ENCODE measurements around the gene PITPNB. TPM values are rescaled to one million over a fixed set of nuclear protein-coding genes. Genes with fewer than 3 reads are reported as not detected.

The PITPNB gene
- total RNA-seq, 1 donor from 2014 or later: 74.4 TPM

DNA sequence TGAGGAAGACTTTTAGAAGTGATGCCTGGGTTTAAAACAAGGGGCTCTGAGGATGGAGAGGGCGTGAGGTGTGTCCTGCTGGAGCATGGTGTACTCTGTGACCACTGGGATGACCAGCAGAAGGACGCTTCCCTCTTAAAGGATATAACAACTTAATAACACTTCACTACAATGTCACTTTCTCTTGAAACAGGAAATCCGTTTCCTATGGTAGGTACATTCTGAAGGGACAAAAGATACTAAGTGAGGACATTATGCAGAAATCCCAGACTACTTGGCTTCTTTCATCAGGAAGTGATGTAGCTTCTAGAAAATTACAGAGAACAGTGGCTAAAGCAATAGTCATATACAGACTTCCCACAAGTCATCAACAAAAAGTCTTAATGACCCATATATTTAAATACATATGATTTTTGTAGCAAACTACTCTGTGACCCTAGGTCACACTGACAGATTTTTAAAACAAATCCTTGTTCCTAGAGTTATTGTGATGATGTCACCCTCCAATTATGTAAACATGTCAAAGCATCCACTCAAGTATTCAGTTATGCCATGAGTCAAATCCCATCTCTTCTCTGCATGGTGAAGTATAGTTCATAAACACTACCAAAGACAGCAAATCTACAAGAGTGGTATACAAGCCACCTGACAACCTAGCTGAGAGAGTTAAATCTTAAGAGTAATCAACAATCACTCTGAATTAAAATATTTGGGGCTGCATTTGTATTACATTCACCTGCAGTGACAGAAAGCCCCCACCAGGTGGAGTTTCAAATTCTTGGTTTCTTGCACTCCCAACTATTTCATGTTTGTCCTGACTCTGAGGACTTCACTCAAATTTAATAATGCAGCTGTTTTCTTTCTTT lies 32.8 kb downstream of the PITPNB start:
- Mint-ChIP-seq H3K36me3 (ENCODE audit: insufficient read depth) (peaks cover 7% of the 10 kb centered on the region), H3K27ac (no peak overlapping the region), H3K27me3 (no peaks in the 10 kb centered on the region), H3K9me3 (ENCODE audit: low read depth) (no peaks in the 10 kb centered on the region), H3K4me3 (ENCODE audit: low read depth) (no peak overlapping the region), H3K4me1 (ENCODE audit: low read depth) (peaks cover 9% of the 10 kb centered on the region)
- TF ChIP-seq, protein P1, sequence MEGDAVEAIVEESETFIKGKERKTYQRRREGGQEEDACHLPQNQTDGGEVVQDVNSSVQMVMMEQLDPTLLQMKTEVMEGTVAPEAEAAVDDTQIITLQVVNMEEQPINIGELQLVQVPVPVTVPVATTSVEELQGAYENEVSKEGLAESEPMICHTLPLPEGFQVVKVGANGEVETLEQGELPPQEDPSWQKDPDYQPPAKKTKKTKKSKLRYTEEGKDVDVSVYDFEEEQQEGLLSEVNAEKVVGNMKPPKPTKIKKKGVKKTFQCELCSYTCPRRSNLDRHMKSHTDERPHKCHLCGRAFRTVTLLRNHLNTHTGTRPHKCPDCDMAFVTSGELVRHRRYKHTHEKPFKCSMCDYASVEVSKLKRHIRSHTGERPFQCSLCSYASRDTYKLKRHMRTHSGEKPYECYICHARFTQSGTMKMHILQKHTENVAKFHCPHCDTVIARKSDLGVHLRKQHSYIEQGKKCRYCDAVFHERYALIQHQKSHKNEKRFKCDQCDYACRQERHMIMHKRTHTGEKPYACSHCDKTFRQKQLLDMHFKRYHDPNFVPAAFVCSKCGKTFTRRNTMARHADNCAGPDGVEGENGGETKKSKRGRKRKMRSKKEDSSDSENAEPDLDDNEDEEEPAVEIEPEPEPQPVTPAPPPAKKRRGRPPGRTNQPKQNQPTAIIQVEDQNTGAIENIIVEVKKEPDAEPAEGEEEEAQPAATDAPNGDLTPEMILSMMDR (IDR thresholded peaks at IDR 0.05; ENCODE audit: unreplicated experiment): peak; percentile 83
- DNase-seq (ENCODE audit: low spot score, unreplicated experiment): no peak

DNA sequence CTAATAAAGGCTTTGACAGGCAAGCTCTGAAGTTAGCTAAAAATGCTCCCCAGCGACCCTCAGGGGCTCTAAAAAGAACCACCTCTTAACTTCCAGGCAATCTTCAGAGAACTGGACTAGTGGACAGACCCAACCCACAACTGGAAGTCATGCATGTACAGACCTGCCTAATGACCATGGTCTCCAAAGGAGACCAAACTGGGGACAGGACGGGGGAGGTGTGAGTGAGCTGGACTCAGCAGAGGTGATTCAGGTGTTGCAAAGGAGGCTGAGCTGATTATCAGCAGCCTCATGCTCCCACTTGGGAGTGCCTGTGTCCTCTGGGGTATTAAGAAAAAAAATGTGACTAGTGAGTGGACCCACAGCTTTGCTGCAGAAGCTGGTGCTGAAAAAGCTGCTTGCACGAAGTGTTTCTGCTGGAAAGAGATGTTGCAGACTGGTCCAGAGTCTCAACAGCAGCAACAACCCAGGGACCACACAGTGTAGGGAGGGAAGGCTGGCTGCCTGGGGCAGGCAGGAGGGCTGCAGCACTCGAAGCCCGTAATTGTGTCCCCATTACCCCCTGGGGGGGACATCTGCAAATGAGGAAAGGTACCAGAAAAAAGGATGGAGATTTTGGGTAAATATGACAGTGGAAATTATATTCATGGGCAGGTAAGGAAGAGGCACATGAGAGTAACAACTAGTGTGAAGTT lies 35.3 kb downstream of the PITPNB start:
- Mint-ChIP-seq H3K4me1 (ENCODE audit: low read depth) (peaks cover 12% of the 10 kb centered on the region), H3K4me3 (ENCODE audit: low read depth) (no peak overlapping the region), H3K27me3 (no peaks in the 10 kb centered on the region), H3K9me3 (ENCODE audit: low read depth) (no peaks in the 10 kb centered on the region), H3K27ac (no peak overlapping the region), H3K36me3 (ENCODE audit: insufficient read depth) (peaks cover 6% of the 10 kb centered on the region)
- no peak for DNase-seq (ENCODE audit: low spot score, unreplicated experiment)
- TF ChIP-seq, protein P1 (IDR thresholded peaks at IDR 0.05; ENCODE audit: unreplicated experiment): no peak

DNA sequence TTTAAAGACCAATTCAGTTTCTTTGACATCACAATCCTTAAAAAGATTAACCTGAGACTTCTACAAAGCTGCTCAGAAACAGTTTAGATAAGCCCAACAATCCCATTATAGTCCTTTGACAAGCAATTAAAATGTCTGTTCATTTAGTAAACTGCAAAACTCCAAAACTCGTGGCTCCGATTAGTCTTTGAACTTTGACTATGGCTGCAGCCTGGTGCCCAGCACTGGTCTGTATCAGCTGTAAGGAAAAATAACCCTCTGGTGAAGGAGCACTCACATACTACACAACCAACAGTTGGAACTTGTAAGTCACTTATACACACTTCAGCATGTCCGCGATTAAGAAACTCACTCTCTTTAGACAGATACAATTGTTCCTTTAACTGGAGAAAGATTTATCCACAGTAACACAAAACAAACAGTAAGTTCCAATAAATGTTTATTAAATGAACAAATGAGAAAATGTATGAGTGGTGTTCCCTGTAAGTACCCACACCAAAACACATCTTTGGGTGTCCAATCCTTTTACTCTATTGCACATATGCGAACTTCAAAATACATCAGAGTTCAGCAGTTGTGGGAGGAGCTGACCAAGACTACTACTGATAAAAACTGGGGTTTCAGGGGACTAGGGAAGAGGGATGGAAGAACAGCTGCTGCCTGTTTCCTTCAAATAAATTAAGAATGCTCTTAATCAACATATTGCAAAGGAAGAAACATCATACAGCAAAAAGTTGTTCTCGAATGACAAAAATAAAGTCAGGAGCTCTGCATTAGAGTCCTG lies 36.4 kb downstream of the PITPNB start:
- H3K4me3 Mint-ChIP-seq (ENCODE audit: low read depth): no peak overlapping the region
- H3K4me1 Mint-ChIP-seq (ENCODE audit: low read depth): peaks cover 14% of the 10 kb centered on the region
- DNase-seq (ENCODE audit: low spot score, unreplicated experiment): no peak
- TF ChIP-seq, protein P1 (IDR thresholded peaks at IDR 0.05; ENCODE audit: unreplicated experiment): no peak
- H3K27me3 Mint-ChIP-seq: no peaks in the 10 kb centered on the region
- no peaks in the 10 kb centered on the region for H3K9me3 Mint-ChIP-seq (ENCODE audit: low read depth)
- H3K36me3 Mint-ChIP-seq (ENCODE audit: insufficient read depth): peaks cover 6% of the 10 kb centered on the region
- H3K27ac Mint-ChIP-seq: no peak overlapping the region

DNA sequence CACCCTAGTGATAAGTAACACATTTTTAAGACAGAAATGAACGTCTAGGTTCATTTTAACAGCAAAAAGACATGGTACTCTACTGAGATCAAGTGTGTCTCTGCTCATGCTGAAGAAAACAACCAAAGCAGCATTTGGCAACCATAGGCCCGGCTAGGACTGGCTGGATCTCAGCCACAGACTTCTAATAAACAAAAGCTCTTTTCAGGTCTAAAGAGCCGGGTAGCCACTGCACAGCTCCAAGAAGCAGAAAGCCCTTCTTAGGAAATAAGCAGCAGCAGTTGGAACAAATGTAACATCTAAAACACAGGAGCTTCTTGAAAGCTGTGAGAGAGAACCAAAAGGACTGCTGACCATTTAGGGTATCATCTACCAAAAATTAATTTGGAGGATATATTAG lies 37.6 kb downstream of the PITPNB start:
- H3K27me3 Mint-ChIP-seq: no peaks in the 10 kb centered on the region
- H3K9me3 Mint-ChIP-seq (ENCODE audit: low read depth): no peaks in the 10 kb centered on the region
- DNase-seq (ENCODE audit: low spot score, unreplicated experiment): no peak
- H3K36me3 Mint-ChIP-seq (ENCODE audit: insufficient read depth): peaks cover 6% of the 10 kb centered on the region
- H3K4me1 Mint-ChIP-seq (ENCODE audit: low read depth): peaks cover 13% of the 10 kb centered on the region
- no peak overlapping the region for H3K27ac Mint-ChIP-seq
- H3K4me3 Mint-ChIP-seq (ENCODE audit: low read depth): no peak overlapping the region
- TF ChIP-seq, protein P1 (IDR thresholded peaks at IDR 0.05; ENCODE audit: unreplicated experiment): no peak
